Cerebellar nuclear complex (tissue), 1 donor: ENCODE results near the gene BCAS3.

ENCODE experiments used
- DNase-seq, 2 experiments: peaks; one replicate each; lab custom pipeline; 2025; lab: John Stamatoyannopoulos, UW

BCAS3 gene

DNA sequence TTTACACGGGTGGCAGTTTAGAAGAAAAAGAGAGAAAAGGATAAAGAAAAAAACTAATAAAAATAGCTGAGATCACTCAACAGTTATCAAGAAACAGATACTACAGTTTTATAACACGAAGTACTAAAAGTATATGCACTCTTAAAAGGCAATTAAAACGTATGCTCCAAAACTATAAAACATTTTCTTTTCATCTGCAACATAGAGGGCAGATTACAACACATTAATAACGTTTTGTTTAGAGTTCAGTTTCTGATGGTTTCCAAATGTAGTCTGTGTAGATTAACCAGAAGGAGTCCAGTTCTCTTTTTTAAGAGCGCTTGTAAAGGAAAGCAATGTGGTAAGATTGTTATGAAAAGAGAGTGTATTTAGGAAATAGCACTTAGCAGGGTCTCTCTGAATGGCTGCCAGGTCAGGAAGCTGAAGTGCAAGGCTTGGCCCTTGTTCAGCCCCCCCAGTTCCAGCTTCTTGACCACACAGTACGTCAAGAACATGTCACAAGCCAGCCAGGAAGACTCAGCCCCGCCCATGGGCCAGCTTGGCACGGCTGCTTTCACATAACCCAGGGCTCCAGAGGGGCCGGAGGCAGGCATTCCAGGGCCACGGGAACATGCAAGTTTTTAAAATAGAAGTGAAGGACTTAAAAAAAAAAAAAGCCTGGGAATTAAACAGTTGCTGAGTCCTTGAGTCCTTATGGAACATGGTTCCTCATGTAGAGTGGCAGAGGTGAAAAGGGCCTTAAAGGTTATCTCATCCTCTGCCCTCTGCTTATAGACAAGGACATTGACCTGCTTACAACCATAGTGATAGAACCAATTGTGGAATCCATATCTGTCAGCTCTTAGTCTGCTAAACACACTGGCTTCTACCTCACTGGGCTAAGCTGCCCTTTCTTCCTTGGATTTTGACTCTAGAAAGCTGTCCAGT lies 574.6 kb downstream of the BCAS3 start:
- DNase-seq = no peak

DNA sequence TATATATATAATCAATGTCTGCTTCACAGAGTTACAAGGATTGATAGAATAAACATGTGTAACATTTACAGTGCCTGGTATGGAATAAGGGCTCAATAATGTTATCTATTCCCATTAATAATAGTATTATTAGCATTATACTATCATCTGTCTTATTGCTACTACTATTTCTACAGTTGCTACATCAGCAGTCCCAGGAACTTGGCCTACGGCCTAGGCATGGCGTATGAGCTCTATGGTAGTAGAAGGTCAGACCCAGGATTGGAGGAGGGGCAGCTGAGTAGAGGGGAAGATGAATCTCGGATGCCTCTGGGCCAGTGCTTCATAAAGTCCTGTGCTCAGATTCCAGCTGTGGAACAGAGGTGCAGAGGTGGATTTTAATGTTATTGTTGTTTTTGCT lies 575.7 kb downstream of the BCAS3 start:
- no peak for DNase-seq

DNA sequence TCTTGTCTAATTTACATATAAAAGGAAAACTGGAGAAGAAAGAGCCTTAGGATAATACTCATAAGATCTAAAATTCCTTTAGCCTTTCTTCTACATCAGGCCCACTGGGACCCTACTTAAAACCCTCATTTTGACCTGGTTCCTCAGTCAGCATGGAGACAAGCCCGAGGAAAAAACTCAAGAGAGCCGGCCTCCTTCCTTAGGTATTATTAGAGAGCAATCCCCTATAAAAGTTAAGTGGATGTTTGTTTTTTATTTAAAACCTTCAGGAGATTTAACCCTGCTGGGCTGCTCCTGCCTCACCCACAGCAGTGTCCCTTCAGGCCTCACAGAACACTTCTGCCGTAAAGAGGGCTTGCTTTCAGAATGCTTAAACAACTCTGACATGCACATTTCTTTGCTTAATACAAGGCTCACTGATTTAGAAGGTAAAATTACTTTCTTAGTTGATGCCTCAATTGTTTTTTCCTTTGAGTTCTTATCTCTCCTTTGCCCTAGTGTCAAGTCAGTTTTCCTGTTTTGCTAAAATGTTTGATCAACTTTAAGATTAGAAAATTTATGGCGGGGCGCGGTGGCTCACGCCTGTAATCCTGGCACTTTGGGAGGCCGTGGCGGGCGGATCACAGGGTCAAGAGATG lies 576.4 kb downstream of the BCAS3 start:
- DNase-seq = no peak

DNA sequence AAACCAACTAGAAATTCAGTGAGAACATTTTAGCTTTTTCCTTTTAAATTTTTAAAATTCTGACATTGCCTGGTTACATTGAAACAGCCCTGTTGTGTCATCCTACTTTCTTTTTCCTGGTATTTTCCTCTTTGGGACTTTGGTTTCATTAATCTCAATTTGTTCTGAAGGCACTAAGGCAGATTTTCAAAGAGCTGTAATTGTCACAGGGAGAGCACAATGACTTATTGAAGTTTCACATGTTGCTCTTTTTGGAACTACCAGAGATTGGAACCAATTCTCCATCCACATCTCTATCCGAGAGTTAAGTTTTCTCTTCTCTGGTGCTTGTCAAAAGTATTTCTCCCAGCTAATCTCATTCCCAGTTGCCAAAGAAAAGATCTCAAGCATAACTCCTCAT lies 577.3 kb downstream of the BCAS3 start:
- no peak for DNase-seq

DNA sequence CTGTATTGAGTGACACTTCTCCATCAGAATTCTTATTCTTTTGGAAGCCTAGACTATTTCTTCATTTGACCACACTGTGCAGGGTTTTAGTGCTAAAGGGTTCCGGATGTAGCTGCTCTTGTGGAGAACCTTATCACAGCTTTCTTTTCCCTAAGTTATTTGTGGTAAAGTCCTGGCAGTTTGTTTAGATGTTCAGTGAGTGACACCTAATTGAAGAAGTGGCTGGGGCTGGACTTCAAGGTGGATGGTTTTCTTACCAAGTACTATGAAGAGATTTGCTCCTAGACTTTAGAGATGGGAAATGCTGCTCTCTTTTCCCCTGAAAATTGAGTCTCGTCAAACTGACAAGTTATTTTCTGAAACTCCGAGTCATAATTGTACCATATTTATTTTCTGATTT lies 578.0 kb downstream of the BCAS3 start:
- DNase-seq = no peak

DNA sequence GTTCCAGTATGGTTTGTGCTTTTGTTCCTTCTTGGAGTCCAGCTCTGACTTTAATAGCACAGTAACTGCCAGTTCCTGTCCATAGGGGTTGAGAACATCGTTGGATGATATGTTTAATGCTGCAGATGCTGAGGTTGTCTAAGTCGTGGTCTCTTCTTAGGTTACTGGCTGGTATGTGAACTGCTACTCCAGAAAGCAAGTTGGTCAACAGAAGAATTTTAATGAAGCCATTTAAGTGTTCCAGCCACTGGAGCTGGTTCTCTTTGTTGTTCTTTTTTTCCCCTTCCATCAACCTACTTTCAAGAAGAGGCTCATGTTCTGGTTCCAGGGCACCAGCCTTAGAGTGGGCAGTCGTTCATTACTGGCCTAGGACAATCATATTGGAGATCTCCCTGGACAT lies 581.7 kb downstream of the BCAS3 start:
- no peak for DNase-seq

GRCh38 chr17:61260071-61260797 lies 582.6 kb downstream of the BCAS3 start:
- DNase-seq = no peak

GRCh38 chr17:61261001-61261637 lies 583.5 kb downstream of the BCAS3 start:
- no peak for DNase-seq

- DNase-seq = no peak
Observed at GRCh38 chr17:61265397-61265796, 587.7 kb downstream of the BCAS3 start.

DNA sequence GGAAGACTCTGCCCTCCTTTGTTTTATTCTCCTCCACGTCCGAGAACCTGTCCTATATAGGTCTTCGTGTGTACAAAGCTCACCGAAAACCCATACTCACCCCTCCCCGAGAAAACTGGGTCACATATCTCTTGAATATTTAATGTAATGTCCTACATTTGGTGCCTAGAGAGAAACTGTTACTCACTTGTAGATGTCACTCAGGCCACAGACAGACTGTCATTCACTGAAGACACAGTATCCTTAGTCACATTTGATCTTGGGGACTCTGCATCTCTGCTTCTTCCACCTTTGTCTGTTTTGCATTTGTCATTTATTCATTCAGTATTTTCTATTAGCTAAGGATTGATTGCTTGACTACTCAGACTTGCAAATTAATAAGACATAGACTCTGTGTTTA lies 590.2 kb downstream of the BCAS3 start:
- DNase-seq = no peak

DNA sequence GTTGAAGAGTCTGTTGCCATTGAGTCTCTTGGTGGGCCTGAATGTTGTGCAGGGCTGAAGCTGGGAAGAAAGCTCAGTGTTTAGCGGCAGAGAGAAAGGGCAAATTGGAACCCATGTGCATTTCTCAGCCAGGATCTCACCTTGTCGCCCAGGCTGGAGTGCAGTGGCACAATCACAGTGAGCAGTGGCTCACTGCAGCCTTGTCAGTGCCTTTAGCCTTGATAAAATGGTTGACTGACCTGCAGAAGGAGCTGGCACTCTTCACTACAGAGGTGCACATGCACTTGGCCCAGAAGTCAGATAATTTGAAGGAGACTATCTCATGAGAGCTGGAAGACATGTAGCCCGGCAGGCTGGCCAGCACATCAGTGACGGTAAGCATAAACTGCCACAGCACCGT lies 597.7 kb downstream of the BCAS3 start:
- DNase-seq = no peak

DNA sequence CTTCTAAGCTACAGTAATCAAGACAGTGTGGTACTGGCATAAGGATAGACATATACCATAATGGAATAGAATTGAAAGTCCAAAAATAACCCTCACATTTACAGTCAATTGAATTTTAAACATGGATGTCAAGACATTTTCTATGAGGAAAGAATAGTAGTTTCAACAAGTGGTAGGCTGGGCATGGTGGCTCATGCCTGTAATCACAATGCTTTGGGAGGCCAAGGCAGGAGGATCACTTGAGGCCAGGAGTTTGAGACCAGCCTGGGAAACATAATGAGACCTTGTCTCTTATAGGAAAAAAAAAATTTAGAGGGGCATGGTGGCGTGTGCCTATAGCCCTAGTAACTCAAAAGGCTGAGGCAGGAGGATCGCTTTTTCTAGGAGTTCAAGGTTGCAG lies 599.2 kb downstream of the BCAS3 start:
- DNase-seq = no peak

GRCh38 chr17:61279476-61280145 lies 602.0 kb downstream of the BCAS3 start:
- DNase-seq = no peak

GRCh38 chr17:61280338-61280737 lies 602.7 kb downstream of the BCAS3 start:
- no peak for DNase-seq

- DNase-seq = no peak
Observed at GRCh38 chr17:61280851-61281250, 603.2 kb downstream of the BCAS3 start.

DNA sequence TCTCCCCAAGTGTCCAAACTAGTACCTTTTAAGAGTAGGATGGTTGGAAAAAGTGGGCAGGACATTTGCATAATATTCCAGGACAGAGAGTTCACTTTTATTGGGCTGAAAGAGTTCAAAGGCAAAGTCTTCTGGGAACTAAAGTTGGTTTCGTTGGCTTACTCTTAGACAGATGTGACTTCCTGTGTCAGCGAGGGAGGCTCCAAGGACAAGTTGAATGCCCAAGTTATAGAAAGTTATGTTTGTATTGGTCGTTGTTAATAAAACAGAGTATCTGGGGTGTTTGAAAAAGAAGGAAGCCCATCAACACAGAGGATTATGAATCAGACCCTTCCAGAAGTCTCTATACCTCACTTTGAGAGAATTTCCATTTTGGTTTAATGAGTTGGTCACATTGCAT lies 604.7 kb downstream of the BCAS3 start:
- DNase-seq = no peak

DNA sequence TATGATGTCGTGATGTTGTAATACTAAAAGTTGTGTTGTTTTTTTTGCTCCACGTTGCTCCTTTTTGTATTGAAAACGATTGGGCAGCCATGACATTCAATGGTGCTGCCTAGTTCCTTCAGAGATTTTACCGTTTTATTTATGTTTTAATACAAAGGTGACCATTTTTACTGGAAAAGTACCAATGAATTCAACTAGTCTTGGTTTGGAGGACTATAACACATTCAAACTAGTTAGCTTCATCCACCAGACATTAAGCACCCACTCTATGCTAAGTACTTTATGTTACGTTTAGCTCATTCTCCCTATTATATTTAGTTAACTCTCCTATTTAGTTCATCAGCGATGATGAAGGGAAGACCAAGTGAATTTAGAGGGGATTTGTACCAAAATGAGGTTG lies 605.4 kb downstream of the BCAS3 start:
- DNase-seq = no peak

GRCh38 chr17:61284174-61284573 lies 606.5 kb downstream of the BCAS3 start:
- DNase-seq = no peak

DNA sequence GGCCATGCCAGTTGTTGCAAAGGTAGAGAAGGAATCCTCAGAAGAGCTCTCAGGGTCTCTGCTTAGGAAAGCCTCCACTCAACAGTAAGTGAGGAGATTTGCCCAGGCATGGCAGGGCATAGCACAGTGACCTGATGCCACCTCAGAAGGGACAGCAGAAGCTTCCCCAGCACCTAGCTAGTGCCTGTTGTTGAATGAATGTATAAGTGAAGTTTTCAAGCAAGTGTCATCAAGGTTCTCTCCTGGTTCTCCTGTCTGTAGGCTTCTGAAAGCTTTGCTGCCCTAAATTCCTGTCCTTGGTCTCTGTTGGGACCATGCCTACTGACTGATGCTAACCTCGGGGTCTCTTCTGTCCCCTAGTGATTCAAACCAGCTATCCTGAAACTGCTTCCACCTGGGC lies 607.1 kb downstream of the BCAS3 start:
- DNase-seq = no peak

DNA sequence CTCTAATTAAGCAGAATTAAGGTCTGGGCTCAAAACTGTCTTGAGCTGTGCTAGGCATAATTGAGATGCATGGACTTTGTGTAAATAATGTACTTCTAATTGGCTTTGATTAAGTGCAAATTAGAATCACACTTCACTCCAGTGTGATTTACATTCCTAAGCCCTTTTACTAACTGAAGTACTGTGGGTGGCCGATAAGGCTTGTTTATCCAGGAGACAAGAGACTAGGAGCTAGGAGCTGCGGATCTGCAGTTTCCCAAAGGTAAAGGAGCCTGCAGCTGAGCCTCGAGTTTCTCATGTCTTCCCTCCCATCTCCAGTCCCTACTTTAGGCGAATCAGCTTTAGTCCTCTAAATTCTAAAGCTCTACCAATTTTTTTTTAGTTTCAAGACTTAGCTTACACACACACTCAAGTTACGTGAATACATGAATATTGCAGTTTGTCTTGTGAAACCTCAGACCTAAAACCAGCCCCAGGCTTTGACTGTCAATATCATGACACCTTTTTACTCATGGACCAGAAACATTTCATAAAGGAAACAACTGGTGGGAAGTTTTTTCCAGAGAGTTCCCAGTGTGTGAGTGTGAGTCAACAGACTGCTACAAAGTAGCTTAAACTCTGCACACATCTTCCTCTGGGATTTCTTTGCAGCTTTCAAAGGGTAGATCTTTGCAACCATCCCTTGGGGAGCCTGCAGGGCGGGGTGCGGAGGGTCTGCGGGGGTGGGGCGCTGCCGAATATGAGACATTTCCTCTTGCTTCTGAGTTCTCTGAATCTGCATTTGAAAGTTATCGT lies 608.1 kb downstream of the BCAS3 start:
- no peak for DNase-seq

DNA sequence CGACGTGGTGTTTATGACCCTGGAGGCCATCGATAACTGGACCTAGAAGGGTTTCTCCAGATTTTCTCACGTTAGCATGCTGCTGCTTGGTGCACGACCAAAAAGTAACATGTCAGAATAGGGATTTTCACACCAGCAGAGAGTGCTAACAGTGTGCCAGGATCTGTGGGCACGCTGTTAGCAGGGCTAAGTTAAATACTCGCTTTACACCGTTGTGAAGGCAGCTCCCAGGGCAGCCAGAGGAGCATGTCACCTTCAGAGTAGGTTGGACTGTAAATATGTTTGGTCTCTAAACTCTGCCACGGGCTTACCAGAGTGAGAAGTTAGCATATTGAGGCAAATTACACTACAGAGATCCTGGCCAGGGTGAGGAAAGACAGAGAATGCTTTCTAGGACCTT lies 608.8 kb downstream of the BCAS3 start:
- DNase-seq = no peak
